Mammary epithelial cell (primary cell): Measurements from ENCODE around the gene PDE7B.

Source experiments
- CTCF ChIP-seq, 2 donors: IDR thresholded peaks in 1 of 2; conservative IDR thresholded peaks in 1 of 2; 2 replicates each; pipeline ENCODE4 v1.5.1; 2011 to 2012; ENCODE audit warnings: inconsistent platforms in 2 of 2, low read length in 2 of 2, mild to moderate bottlenecking in 2 of 2, control low read depth in 1 of 2, low read depth in 1 of 2; ENCODE audit not compliant: insufficient read depth in 1 of 2; ENCODE audit errors: extremely low read depth in 1 of 2
- EZH2 ChIP-seq: IDR thresholded peaks from 2 replicates; pipeline ENCODE4 v1.6.1; 2012; ENCODE audit warnings: low read length, inconsistent platforms, borderline replicate concordance

DNA sequence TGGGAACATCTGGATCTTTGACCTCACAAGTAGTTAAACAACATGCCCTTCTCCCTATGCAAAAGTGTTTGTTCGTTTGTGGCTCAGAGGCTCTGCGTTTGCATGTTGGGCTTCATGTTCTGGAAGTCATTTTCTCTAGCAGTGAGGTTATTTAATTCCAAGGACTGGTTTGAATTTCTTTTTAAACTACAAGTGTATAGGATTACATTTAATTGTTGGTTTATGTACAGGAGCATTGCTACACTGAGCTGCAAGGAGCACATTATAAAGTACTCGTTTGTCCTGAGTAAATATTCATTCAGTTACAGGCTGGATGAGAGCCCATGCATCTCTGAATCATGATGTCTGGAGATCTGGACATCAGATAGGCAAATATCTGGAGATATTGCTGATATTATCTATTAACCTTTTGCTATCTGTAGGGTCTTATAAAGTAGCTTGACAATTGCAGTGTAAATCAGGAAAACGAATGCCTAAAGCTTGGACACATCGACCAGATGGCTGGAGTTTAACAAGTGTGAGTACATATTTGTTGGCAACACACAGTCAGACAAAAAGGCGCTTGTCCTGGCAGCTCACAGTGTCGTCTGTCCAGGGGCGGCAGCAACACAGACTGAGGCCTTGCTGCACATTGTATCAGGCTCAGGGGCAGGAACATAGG is 84.6 kb downstream of the PDE7B start:
- TF ChIP-seq CTCF (conservative IDR thresholded peaks at IDR 0.05 in 1 of 2, IDR thresholded peaks at IDR 0.05 in 1 of 2; ENCODE audit: extremely low read depth in 1 of 2, insufficient read depth in 1 of 2, low read depth in 1 of 2, low read length in 2 of 2): no peak
- TF ChIP-seq EZH2: no peak
